Neural cell (in vitro differentiated cells): Measurements from ENCODE around the gene CADPS2.

Experiments
- CTCF ChIP-seq: fragments of 450-650 bp; IDR thresholded peaks from 2 replicates; pipeline ENCODE4 v1.5.1; 2014; ENCODE audit warnings: antibody characterized with exemption, mild to moderate bottlenecking, moderate library complexity; ENCODE audit not compliant: poor library complexity, severe bottlenecking
- EP300 ChIP-seq: fragments of 450-650 bp; conservative IDR thresholded peaks from 2 replicates; pipeline ENCODE4 v1.6.1; 2014; ENCODE audit warnings: antibody characterized with exemption, mild to moderate bottlenecking, moderate library complexity; ENCODE audit not compliant: poor library complexity, severe bottlenecking
- EZH2 ChIP-seq: fragments of 200-600, 300-800 bp; shearing (Covaris generic), sonication (generic); IDR thresholded peaks from 2 replicates; pipeline ENCODE4 v1.6.1; 2014; ENCODE audit warnings: antibody characterized with exemption, low read length, borderline replicate concordance, mild to moderate bottlenecking; ENCODE audit not compliant: insufficient read depth, poor library complexity, severe bottlenecking
- POLR2AphosphoS5 ChIP-seq: IDR thresholded peaks from 2 replicates; pipeline ENCODE4 v1.6.1; 2012
- REST ChIP-seq: IDR thresholded peaks from 2 replicates; pipeline ENCODE4 v1.6.1; 2012; ENCODE audit warnings: borderline replicate concordance

DNA sequence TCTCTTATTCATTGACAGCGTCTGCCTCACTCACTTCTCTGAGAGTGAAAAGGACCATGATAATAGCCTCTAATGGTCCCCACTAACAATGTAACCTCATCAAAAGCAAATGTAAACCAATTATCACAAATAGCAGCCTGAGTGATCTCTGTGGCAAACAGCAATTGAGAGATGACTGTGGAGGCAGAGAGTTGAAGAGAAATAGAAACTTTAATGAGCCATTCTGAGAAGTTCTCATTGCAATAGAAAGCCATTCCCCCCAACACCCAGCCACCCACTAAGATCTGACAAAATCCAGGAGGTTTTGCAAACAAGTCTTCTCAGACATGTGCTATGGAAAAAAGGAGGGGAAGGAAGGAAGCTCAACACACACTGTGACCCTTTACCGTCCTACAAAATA, 139.3 kb downstream of the CADPS2 start:
- no peak for TF ChIP-seq CTCF
- no peak for TF ChIP-seq EZH2
- no peak for TF ChIP-seq REST
- TF ChIP-seq POLR2AphosphoS5 = no peak
- no peak for TF ChIP-seq EP300
